GM18867 (cell line): Measurements from ENCODE around the gene ANKRD22.

Source experiments
- ATAC-seq: cut with Tn5 transposase; IDR thresholded peaks from one replicate; pipeline ENCODE4 v1.9.1; 2021; ENCODE audit warnings: mild to moderate bottlenecking, moderate library complexity; ENCODE audit not compliant: unreplicated experiment

ANKRD22 gene

DNA sequence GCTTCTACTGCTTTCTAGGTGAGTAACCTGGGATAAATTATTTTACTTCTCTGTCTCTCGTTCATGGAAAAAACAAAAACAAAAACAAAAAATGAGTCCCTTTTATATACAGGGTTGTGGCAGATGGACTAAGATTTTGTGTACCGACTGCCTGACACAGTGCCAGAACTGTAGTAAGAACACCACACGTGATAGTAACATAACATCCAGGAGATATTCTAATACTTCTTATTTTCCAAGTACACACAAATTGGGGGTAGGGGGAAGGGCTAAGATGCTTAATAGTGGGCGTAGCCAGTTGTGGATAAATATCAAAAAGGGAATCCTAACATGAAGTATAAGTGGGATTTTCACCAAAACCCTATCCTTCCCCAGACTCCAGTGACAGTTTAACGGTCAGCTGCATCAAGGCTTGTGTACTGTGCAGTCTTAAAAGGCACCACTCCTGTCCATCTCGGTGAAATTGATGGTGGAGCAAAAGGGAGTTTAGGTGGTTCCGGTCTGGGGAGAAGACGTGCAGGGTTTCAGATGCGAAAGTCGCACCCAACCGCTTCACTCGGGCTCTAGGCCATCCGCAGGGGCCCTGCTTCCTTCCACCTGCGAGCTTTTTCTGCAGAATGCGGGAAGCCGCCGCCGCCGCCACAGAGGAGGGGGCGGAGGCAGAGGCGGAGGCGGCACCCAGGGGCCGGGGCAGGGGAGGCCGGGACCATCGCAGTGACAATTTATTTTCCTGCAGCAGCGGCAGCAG is 28.1 kb upstream of the ANKRD22 start, which contains the start of gene STAMBPL1:
STAMBPL1 (plus strand) TSS at position 712 of the 748 bp plus-strand sequence. CDS start 21,464 bp downstream, outside the sequence.
- peak; percentile 60 for ATAC-seq

- ATAC-seq = no peak
Observed at GRCh38 chr10:88877298-88877697, 25.7 kb upstream of the ANKRD22 start.

GRCh38 chr10:88875081-88875480 is 23.4 kb upstream of the ANKRD22 start:
- no peak for ATAC-seq

DNA sequence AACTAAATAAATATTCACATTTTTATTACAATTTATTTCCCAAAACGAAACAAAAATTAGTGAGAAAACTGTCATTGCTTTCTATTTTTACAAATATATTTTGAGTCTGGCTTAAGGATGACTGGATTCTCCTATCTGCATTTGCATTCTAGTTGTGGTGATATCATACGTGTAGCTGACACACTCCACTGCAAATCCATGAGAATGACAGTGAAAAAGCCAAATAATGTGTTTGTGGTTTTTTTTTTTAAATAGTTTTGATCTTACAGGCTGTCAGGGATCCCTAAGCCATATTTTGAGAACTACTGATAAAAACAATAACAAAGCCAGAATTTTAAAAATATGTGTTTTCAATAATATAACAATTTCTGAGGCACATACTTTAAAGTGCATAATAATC is 22.6 kb upstream of the ANKRD22 start:
- ATAC-seq = no peak

DNA sequence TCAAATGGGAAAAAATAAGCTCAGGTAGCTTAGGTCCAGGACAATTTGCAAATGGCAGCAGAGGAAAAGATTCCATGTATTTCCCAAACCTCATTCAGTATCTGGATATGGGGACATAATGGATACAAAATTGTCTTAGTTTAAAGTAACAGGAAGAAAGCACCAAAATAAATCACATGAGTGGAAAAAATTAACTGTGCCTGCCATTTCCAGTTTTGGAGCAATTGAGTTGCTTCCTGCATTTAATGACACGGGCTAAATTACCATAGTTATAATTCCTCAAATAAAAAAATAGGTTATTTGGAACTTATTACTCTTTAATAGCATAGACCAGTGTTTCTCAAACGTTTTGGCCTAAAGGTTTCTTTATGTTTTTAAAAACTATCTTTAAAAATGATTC is 22.1 kb upstream of the ANKRD22 start:
- no peak for ATAC-seq

GRCh38 chr10:88870089-88870488 is 18.4 kb upstream of the ANKRD22 start:
- ATAC-seq = no peak

- no peak for ATAC-seq
Observed at GRCh38 chr10:88866454-88866853, 14.8 kb upstream of the ANKRD22 start.

DNA sequence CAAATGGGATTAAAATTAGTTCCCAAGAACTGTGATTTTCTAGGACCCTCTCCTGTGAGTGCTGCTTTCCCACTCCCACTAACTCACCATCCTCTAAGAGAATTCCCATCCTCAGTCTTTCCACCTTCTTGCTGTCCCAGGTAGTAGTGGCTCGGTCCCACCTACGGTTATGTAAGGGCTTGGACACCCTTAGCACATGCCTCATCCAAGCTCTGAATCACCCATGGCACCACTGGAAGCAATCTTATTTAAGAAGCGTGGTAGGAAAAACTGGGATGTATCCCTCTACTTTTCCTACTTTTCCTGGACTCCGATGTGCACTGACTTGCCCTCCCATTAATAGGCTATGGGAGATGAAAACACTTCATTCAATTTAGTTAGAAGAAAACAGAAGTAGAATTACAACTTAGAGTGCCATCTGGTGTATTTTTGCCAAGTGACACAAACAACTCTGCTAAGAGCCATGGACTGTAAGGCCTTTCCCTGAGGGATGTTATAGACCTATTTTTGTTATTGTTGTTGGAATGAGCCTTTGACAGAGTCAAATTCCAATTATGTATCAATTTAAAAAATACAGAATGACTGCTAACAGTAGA is 13.7 kb upstream of the ANKRD22 start:
- ATAC-seq = no peak

GRCh38 chr10:88861036-88861435 is 9.4 kb upstream of the ANKRD22 start:
- no peak for ATAC-seq

GRCh38 chr10:88858491-88858890 is 6.8 kb upstream of the ANKRD22 start:
- ATAC-seq = no peak

GRCh38 chr10:88857831-88858230 is 6.2 kb upstream of the ANKRD22 start:
- no peak for ATAC-seq

- no peak for ATAC-seq
Observed at GRCh38 chr10:88854684-88855083, 3.0 kb upstream of the ANKRD22 start.

DNA sequence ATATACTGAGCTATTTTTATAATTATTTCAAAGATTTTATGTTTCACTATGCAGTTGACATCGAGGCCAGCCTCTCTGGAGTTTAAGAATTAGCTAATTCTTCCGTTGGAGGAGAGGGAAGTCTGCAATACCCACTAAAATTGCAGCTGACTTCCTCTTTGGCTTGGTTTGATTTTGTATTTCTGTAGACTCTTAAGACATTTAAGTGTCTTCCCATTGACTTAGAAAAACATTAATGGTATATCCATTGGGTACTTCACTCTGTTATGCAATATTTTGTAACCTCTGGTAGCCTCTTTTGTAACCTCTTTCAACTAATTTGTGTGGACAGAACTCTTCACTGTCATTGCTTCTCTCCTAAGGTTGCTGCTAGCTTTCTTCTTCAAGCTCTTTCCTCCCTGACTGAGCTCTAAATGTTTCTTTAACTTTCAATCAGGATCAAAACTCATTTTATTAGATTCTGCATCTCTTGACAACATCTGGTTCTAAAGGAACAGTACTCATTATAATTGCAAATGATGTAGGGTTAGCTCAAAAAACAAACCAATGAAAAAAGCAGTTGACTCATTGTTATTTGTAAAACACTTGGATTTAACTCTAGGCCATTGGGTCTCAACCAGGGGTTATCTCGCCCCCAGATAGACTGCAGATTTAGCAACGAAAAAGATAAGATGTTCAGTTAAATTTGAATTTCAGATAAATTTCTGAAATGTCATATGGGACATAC is 1.7 kb upstream of the ANKRD22 start:
- no peak for ATAC-seq

DNA sequence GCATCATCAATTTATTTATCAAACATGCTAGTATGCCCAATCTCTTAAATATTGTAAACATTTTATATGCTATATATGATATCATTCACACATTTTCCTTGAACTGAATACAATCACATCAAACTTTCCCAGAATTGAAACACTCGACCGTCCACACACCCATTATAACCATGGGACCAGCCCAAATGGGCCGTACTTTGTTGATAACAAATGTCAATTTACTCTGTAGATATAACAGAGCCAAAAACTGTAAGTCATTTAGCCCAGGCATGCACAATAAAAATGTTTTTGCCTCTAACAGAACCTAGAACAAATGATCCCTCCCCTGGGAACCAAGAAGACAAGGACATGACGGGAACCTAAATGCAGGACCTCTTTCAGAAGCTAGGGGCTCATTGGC is 683 bp upstream of the ANKRD22 start:
- ATAC-seq = no peak

- ATAC-seq = no peak
Observed at GRCh38 chr10:88850712-88851111, 932 bp downstream of the ANKRD22 start.

DNA sequence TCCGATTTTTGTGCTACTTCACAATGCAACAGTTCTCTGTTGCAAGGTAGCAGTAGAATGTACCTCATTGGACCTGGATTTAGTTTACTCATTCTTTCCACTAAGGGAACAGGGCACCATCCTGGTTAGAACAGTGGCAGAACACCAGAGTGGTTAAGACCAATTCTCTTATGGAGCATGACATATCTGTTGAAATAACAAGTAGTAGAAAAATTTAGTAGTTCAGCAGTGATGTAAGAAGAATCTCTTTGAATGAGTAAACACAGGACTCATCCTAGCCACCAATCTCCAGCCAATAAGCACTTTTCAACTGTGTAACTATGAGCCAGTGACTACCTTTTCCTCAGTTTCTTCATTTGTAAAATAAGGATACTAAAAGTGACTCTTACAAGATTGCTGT is 2.4 kb downstream of the ANKRD22 start:
- ATAC-seq = no peak

DNA sequence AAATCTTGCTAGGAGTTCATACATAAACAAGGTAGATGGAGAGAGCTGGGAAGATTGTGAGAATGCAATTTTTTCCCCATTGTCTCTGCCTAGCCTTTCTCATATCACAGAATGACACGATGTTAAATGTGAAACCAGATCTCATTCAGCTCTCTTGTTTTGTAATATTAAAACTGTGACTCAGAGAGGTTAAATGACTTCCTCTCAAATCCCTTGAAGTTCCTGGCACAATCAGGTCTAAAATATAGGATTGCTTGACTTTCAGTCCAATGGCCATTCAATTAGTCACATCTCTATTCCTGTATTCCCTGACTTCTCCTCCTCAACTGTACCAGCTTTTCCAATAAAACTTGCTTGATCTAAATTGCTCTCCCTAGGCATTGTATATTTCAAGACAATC is 3.1 kb downstream of the ANKRD22 start:
- no peak for ATAC-seq

- ATAC-seq = no peak
Observed at GRCh38 chr10:88843171-88843570, 8.5 kb downstream of the ANKRD22 start.

- no peak for ATAC-seq
Observed at GRCh38 chr10:88841316-88842111, 10.1 kb downstream of the ANKRD22 start.

- no peak for ATAC-seq
Observed at GRCh38 chr10:88840881-88841280, 10.8 kb downstream of the ANKRD22 start.

- no peak for ATAC-seq
Observed at GRCh38 chr10:88840104-88840503, 11.5 kb downstream of the ANKRD22 start.
